Keratinocyte (primary cell): ENCODE measurements around the gene UBE2E1. TPM values are rescaled to one million over a fixed set of nuclear protein-coding genes. Genes with fewer than 3 reads are reported as not detected.
"Not testable (repeated sequence)": the region's sequence is repeated elsewhere in the genome, so short reads cannot be mapped to it uniquely, and the experiment has no call there.

Experiments used
- DNase-seq: peaks from one replicate; pipeline ENCODE4 v3.0.0-alpha.2; 2011; ENCODE audit warnings: low read depth, missing footprints, low spot score
- FAIRE-seq: peaks from 2 replicates; lab custom pipeline; 2011; peaks lifted over from hg19 to GRCh38; lab: Jason Lieb, UNC
- H2AFZ ChIP-seq: 2 replicates; pipeline ENCODE4 v1.6.0; 2012; ENCODE audit warnings: low read length, control low read depth, inconsistent platforms; ENCODE audit not compliant: control insufficient read depth
- H3K27ac ChIP-seq: 2 replicates; pipeline ENCODE4 v1.5.1; 2011; ENCODE audit warnings: low read length; ENCODE audit not compliant: control insufficient read depth, insufficient read depth
- H3K27me3 ChIP-seq: 3 replicates; pipeline ENCODE4 v1.6.0; 2011; ENCODE audit warnings: low read length; ENCODE audit not compliant: control insufficient read depth, insufficient read depth; ENCODE audit errors: extremely low read depth
- H3K36me3 ChIP-seq, 2 experiments: 2 replicates in 1 of 2; 3 replicates in 1 of 2; pipeline ENCODE4 v1.5.1; 2011; ENCODE audit warnings: low read length in 2 of 2, mild to moderate bottlenecking in 1 of 2; ENCODE audit not compliant: control insufficient read depth in 2 of 2, insufficient read depth in 2 of 2; ENCODE audit errors: extremely low read depth in 1 of 2
- H3K4me1 ChIP-seq: 3 replicates; pipeline ENCODE4 v1.5.1; 2011; ENCODE audit warnings: low read length; ENCODE audit not compliant: control insufficient read depth, insufficient read depth; ENCODE audit errors: extremely low read depth
- H3K4me2 ChIP-seq: 3 replicates; pipeline ENCODE4 v1.6.0; 2011; ENCODE audit warnings: low read depth, low read length; ENCODE audit not compliant: control insufficient read depth, insufficient read depth; ENCODE audit errors: extremely low read depth
- H3K4me3 ChIP-seq, 3 experiments: fragments of 200-600 bp in 1 of 3; sonication (generic) in 1 of 3; 2 replicates in 2 of 3; 3 replicates in 1 of 3; pipeline ENCODE4 v1.5.1; 2011 to 2016; ENCODE audit warnings: low read length in 3 of 3, mild to moderate bottlenecking in 3 of 3, control low read depth in 2 of 3, inconsistent platforms in 1 of 3, low read depth in 1 of 3, mixed read lengths in 1 of 3, mixed run types in 1 of 3, moderate library complexity in 1 of 3; ENCODE audit not compliant: control insufficient read depth in 2 of 3, insufficient read depth in 2 of 3; ENCODE audit errors: extremely low read depth in 1 of 3
- H3K79me2 ChIP-seq: 2 replicates; pipeline ENCODE4 v1.6.0; 2012; ENCODE audit warnings: low read length; ENCODE audit not compliant: control insufficient read depth, insufficient read depth
- H3K9ac ChIP-seq: 3 replicates; pipeline ENCODE4 v1.6.0; 2011; ENCODE audit warnings: low read length; ENCODE audit not compliant: control insufficient read depth, insufficient read depth; ENCODE audit errors: extremely low read depth
- H3K9me1 ChIP-seq: 3 replicates; pipeline ENCODE4 v1.6.0; 2011; ENCODE audit warnings: low read length; ENCODE audit not compliant: control insufficient read depth, insufficient read depth; ENCODE audit errors: extremely low read depth
- H3K9me3 ChIP-seq: 2 replicates; pipeline ENCODE4 v1.5.1; 2012; ENCODE audit warnings: low read depth, low read length; ENCODE audit not compliant: control insufficient read depth
- H4K20me1 ChIP-seq: 3 replicates; pipeline ENCODE4 v1.6.0; 2011; ENCODE audit warnings: low read length; ENCODE audit not compliant: control insufficient read depth, insufficient read depth; ENCODE audit errors: extremely low read depth
- EZH2 ChIP-seq: IDR thresholded peaks from one replicate; pipeline ENCODE4 v1.6.1; 2012; ENCODE audit warnings: inconsistent platforms, mild to moderate bottlenecking, low read length, moderate library complexity
- dilution Hi-C: fragments of 300-500 bp; cut with MboI; formaldehyde crosslinking; loops from one replicate; pipeline ENCODE4 v1.7.0; 2020; ENCODE audit warnings: low sequenced_read_pairs; ENCODE audit not compliant: extremely low pct_ligation_motif_present
- polyA plus RNA-seq, 5 experiments: library from polyadenylated mRNA; depleted of rRNA in 3 of 5; stranded (reverse) in 3 of 5; stranded (forward) in 1 of 5; unstranded in 1 of 5; fragments of >200 nt; gene quantifications; 1 replicate in 1 of 5; 2 replicates in 3 of 5; 3 replicates in 1 of 5; pipeline versions ENCODE4 v1.2.1 to v1.2.3, GENCODE V29; 2011 to 2012; ENCODE audit warnings: missing spikeins in 2 of 5, low read depth in 1 of 5, low replicate concordance in 1 of 5
- TF ChIP-seq, protein P1 (sequence below), 3 experiments: IDR thresholded peaks in 1 of 3; conservative IDR thresholded peaks in 1 of 3; optimal IDR thresholded peaks in 1 of 3; 2 replicates in 2 of 3; 3 replicates in 1 of 3; pipeline versions ENCODE3 to v1.5.1; 2011; ENCODE audit warnings: low read length in 3 of 3, mild to moderate bottlenecking in 3 of 3, moderate library complexity in 2 of 3, control low read depth in 1 of 3, inconsistent platforms in 1 of 3; ENCODE audit not compliant: insufficient read depth in 2 of 3; ENCODE audit errors: extremely low read depth in 1 of 3

UBE2E1 gene
- polyA plus RNA-seq, 1 donor (not counting 4 experiments of a cell fraction or from before 2014, with no cell fraction given) = 205 TPM

DNA sequence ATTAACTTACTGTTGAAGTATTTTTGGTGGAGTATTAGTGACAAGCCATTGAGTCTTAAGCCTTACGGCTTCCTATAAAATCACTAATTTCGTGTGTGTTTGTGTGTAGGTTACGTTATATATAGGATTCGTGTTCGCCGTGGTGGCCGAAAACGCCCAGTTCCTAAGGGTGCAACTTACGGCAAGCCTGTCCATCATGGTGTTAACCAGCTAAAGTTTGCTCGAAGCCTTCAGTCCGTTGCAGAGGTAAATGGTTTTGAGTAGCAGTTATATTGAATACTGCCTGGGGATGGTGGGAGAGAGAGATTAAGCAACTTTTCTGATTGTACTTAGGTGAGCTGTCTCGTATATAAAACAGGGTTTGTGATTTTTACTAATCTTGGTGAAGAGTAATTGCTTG, 112.6 kb downstream of the UBE2E1 start:
- Histone ChIP-seq H3K4me3 (peak overlapping the region; percentile 91 to 99 (median 96)), H3K27ac (peak overlapping the region; percentile 86), H3K79me2 (peaks cover 30% of the 10 kb centered on the region), H4K20me1 (peaks cover 17% of the 10 kb centered on the region), H3K9ac (peak overlapping the region; percentile 97), H3K4me2 (peak overlapping the region; percentile 97), H3K36me3 (peaks cover 7 to 24% of the 10 kb centered on the region in 2 experiments), H3K4me1 (peaks cover 16% of the 10 kb centered on the region)
- H3K27me3 ChIP-seq, DNase-seq, H3K9me3 ChIP-seq, dilution Hi-C loops, H3K9me1 ChIP-seq, FAIRE-seq, H2AFZ ChIP-seq: not testable (repeated sequence)

DNA sequence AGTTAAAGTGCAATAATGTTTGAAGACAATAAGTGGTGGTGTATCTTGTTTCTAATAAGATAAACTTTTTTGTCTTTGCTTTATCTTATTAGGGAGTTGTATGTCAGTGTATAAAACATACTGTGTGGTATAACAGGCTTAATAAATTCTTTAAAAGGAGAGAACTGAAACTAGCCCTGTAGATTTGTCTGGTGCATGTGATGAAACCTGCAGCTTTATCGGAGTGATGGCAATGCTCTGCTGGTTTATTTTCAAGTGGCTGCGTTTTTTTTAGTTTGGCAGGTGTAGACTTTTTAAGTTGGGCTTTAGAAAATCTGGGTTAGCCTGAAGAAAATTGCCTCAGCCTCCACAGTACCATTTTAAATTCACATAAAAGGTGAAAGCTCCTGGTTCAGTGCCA, 113.9 kb downstream of the UBE2E1 start:
- peaks cover 26% of the 10 kb centered on the region for H3K79me2 ChIP-seq
- H3K36me3 ChIP-seq = peaks cover 7 to 24% of the 10 kb centered on the region in 2 experiments
- H3K9me1 ChIP-seq = no peaks in the 10 kb centered on the region
- H4K20me1 ChIP-seq = peaks cover 17% of the 10 kb centered on the region
- H3K27ac ChIP-seq = no peak overlapping the region
- H3K4me3 ChIP-seq = no peak overlapping the region
- no peaks in the 10 kb centered on the region for H3K9me3 ChIP-seq
- FAIRE-seq = no peak
- dilution Hi-C loops = no loop called here
- peaks cover 16% of the 10 kb centered on the region for H3K4me1 ChIP-seq
- H3K27me3 ChIP-seq = no peaks in the 10 kb centered on the region
- DNase-seq = no peak
- H3K9ac ChIP-seq = no peak overlapping the region
- TF ChIP-seq EZH2 = no peak
- TF ChIP-seq, protein P1, sequence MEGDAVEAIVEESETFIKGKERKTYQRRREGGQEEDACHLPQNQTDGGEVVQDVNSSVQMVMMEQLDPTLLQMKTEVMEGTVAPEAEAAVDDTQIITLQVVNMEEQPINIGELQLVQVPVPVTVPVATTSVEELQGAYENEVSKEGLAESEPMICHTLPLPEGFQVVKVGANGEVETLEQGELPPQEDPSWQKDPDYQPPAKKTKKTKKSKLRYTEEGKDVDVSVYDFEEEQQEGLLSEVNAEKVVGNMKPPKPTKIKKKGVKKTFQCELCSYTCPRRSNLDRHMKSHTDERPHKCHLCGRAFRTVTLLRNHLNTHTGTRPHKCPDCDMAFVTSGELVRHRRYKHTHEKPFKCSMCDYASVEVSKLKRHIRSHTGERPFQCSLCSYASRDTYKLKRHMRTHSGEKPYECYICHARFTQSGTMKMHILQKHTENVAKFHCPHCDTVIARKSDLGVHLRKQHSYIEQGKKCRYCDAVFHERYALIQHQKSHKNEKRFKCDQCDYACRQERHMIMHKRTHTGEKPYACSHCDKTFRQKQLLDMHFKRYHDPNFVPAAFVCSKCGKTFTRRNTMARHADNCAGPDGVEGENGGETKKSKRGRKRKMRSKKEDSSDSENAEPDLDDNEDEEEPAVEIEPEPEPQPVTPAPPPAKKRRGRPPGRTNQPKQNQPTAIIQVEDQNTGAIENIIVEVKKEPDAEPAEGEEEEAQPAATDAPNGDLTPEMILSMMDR (optimal IDR thresholded peaks at IDR 0.05 in 1 of 3, IDR thresholded peaks at IDR 0.05 in 1 of 3, conservative IDR thresholded peaks at IDR 0.05 in 1 of 3; ENCODE audit: extremely low read depth in 1 of 3, insufficient read depth in 2 of 3, low read length in 3 of 3) = no peak
- H2AFZ ChIP-seq = no peak overlapping the region
- peak overlapping the region; percentile 17 for H3K4me2 ChIP-seq

DNA sequence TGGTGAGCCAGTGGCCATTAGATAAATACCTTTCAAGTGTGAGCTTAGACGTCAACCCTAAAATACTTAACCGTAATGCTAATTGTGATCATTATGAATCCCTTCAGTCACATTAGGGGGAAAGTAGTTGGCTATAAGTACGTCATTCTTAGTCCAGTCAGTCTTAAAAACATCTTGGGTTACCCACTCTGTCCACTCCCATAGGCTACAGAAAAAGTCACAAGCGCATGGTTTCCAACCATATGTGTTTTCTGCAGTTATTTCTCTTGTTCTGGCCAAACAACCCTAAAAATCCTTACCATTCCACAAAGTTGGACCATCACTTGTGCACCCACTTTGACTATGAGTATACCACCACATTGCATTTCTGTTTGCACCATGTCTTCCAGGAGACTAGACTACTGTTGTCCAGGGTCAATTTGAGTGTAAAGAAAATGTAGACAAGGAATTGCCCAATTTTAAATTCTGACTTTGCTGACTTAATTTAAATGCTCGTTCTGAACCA, 114.4 kb downstream of the UBE2E1 start:
- Histone ChIP-seq H4K20me1 (peaks cover 17% of the 10 kb centered on the region), H3K4me1 (peaks cover 12% of the 10 kb centered on the region), H2AFZ (no peak overlapping the region), H3K9me1 (no peaks in the 10 kb centered on the region), H3K4me2 (peak overlapping the region; percentile 17), H3K27ac (no peak overlapping the region), H3K36me3 (peaks cover 7 to 24% of the 10 kb centered on the region in 2 experiments), H3K27me3 (no peaks in the 10 kb centered on the region), H3K4me3 (no peak overlapping the region), H3K9ac (no peak overlapping the region), H3K9me3 (no peaks in the 10 kb centered on the region), H3K79me2 (peaks cover 25% of the 10 kb centered on the region)
- dilution Hi-C loops = no loop called here
- DNase-seq (no peak), FAIRE-seq (no peak)
- no peak for TF ChIP-seq EZH2
- TF ChIP-seq, protein P1 (optimal IDR thresholded peaks at IDR 0.05 in 1 of 3, IDR thresholded peaks at IDR 0.05 in 1 of 3, conservative IDR thresholded peaks at IDR 0.05 in 1 of 3; ENCODE audit: extremely low read depth in 1 of 3, insufficient read depth in 2 of 3, low read length in 3 of 3) = no peak
